Trophoblast cell (in vitro differentiated cells and primary cell): ENCODE measurements around the gene ULK4.
A peak's percentile ranks its signal among the peaks of the same experiment; 100 is the strongest.

Experiments used
- DNase-seq, 2 donors: peaks; one replicate each; pipeline ENCODE4 v3.0.0-alpha.2; 2016
- H2AFZ ChIP-seq: 2 replicates; pipeline ENCODE4 v1.6.1; 2013; ENCODE audit warnings: low read length, moderate library complexity, mild to moderate bottlenecking; ENCODE audit not compliant: insufficient read depth, poor library complexity
- H2AK5ac ChIP-seq: 2 replicates; pipeline ENCODE4 v1.6.1; 2013; ENCODE audit warnings: mild to moderate bottlenecking, low read length
- H2BK120ac ChIP-seq: 2 replicates; pipeline ENCODE4 v1.6.1; 2013; ENCODE audit warnings: low read length, mild to moderate bottlenecking, moderate library complexity; ENCODE audit not compliant: insufficient read depth, poor library complexity
- H2BK12ac ChIP-seq: 2 replicates; pipeline ENCODE4 v1.6.1; 2013; ENCODE audit warnings: mild to moderate bottlenecking, low read length, moderate library complexity
- H2BK5ac ChIP-seq: 2 replicates; pipeline ENCODE4 v1.6.1; 2013; ENCODE audit warnings: low read length, low read depth, moderate library complexity, mild to moderate bottlenecking; ENCODE audit not compliant: poor library complexity
- H3K14ac ChIP-seq: 2 replicates; pipeline ENCODE4 v1.6.1; 2013; ENCODE audit warnings: mild to moderate bottlenecking, low read length
- H3K18ac ChIP-seq: 2 replicates; pipeline ENCODE4 v1.6.1; 2013; ENCODE audit warnings: mild to moderate bottlenecking, low read length
- H3K23ac ChIP-seq: 2 replicates; pipeline ENCODE4 v1.6.1; 2013; ENCODE audit warnings: low read length
- H3K27ac ChIP-seq: 2 replicates; pipeline ENCODE4 v1.5.1; 2013; ENCODE audit warnings: low read depth, mild to moderate bottlenecking, inconsistent platforms, low read length, moderate library complexity
- H3K27me3 ChIP-seq: 2 replicates; pipeline ENCODE4 v1.6.1; 2013; ENCODE audit warnings: inconsistent platforms, mild to moderate bottlenecking, low read length, moderate library complexity; ENCODE audit not compliant: insufficient read depth
- H3K36me3 ChIP-seq, 2 experiments: 1 replicate in 1 of 2; 2 replicates in 1 of 2; pipeline ENCODE4 v1.6.1; 2013; ENCODE audit warnings: low read length in 2 of 2, mild to moderate bottlenecking in 2 of 2, moderate library complexity in 1 of 2; ENCODE audit not compliant: insufficient read depth in 2 of 2, control insufficient read depth in 1 of 2
- H3K4ac ChIP-seq: 2 replicates; pipeline ENCODE4 v1.6.1; 2013; ENCODE audit warnings: low read depth, mild to moderate bottlenecking, low read length, moderate library complexity
- H3K4me1 ChIP-seq, 2 experiments: 1 replicate in 1 of 2; 2 replicates in 1 of 2; pipeline ENCODE4 v1.6.1; 2013; ENCODE audit warnings: low read length in 2 of 2, mild to moderate bottlenecking in 2 of 2, moderate library complexity in 1 of 2; ENCODE audit not compliant: insufficient read depth in 2 of 2, control insufficient read depth in 1 of 2
- H3K4me2 ChIP-seq: 2 replicates; pipeline ENCODE4 v1.6.1; 2013; ENCODE audit warnings: inconsistent platforms, mild to moderate bottlenecking, low read length, moderate library complexity
- H3K4me3 ChIP-seq: 2 replicates; pipeline ENCODE4 v1.5.1; 2013; ENCODE audit warnings: mild to moderate bottlenecking, low read depth, low read length, inconsistent platforms
- H3K79me1 ChIP-seq: one replicate; pipeline ENCODE4 v1.6.1; 2013; ENCODE audit warnings: low read length
- H3K79me2 ChIP-seq: 2 replicates; pipeline ENCODE4 v1.6.1; 2013; ENCODE audit warnings: low read length, mild to moderate bottlenecking; ENCODE audit not compliant: control insufficient read depth, insufficient read depth, poor library complexity
- H3K9ac ChIP-seq: 2 replicates; pipeline ENCODE4 v1.6.1; 2013; ENCODE audit warnings: mild to moderate bottlenecking, low read length
- H3K9me3 ChIP-seq: 2 replicates; pipeline ENCODE4 v1.6.1; 2013; ENCODE audit warnings: low read depth, mild to moderate bottlenecking, control low read depth, inconsistent platforms, low read length; ENCODE audit not compliant: insufficient read depth
- H4K12ac ChIP-seq: 2 replicates; pipeline ENCODE4 v1.6.1; 2013; ENCODE audit warnings: low read depth, mild to moderate bottlenecking, low read length, moderate library complexity
- H4K8ac ChIP-seq: 2 replicates; pipeline ENCODE4 v1.6.1; 2013; ENCODE audit warnings: low read depth, mild to moderate bottlenecking, low read length, moderate library complexity
- H4K91ac ChIP-seq: one replicate; pipeline ENCODE4 v1.6.1; 2013; ENCODE audit warnings: low read depth, mild to moderate bottlenecking, low read length, moderate library complexity
- WGBS: extraction: QIAGEN DNeasy Blood & Tissue Kit; methylation state at CpG from one replicate; pipeline ENCODE4 v1.1.7; 2013; ENCODE audit warnings: missing lambda C conversion rate; ENCODE audit not compliant: insufficient read length, insufficient coverage; ENCODE audit errors: extremely low coverage; 5-methylcytosine and 5-hydroxymethylcytosine counted together

The ULK4 gene

GRCh38 chr3:41583014-41583413 lies 378.9 kb downstream of the ULK4 start:
- no peak overlapping the region for H2BK12ac ChIP-seq
- no peak overlapping the region for H3K4me3 ChIP-seq
- no peak overlapping the region for H4K8ac ChIP-seq
- H2BK120ac ChIP-seq, result no peak overlapping the region
- no peak overlapping the region for H3K4me2 ChIP-seq
- H3K4me1 ChIP-seq, result no peaks in the 10 kb centered on the region
- H3K9ac ChIP-seq, result no peak overlapping the region
- no peak overlapping the region for H2AFZ ChIP-seq
- H3K23ac ChIP-seq, result no peak overlapping the region
- H3K4ac ChIP-seq, result no peak overlapping the region
- no peaks in the 10 kb centered on the region for H3K27me3 ChIP-seq
- H2BK5ac ChIP-seq, result no peak overlapping the region
- no peak overlapping the region for H2AK5ac ChIP-seq
- H3K27ac ChIP-seq, result no peak overlapping the region
- WGBS, result no CpG with 5 or more reads among the region's 2 CpGs
- no peak overlapping the region for H4K12ac ChIP-seq
- no peaks in the 10 kb centered on the region for H3K79me2 ChIP-seq
- DNase-seq, result no peak
- no peak overlapping the region for H4K91ac ChIP-seq
- no peaks in the 10 kb centered on the region for H3K79me1 ChIP-seq
- no peak overlapping the region for H3K14ac ChIP-seq
- H3K18ac ChIP-seq, result no peak overlapping the region
- no peaks in the 10 kb centered on the region for H3K9me3 ChIP-seq
- H3K36me3 ChIP-seq, result no peaks in the 10 kb centered on the region

GRCh38 chr3:41581700-41582099 lies 380.2 kb downstream of the ULK4 start:
- Histone ChIP-seq H3K79me1 (no peaks in the 10 kb centered on the region), H2AK5ac (no peak overlapping the region), H3K23ac (no peak overlapping the region), H4K8ac (no peak overlapping the region), H3K27me3 (no peaks in the 10 kb centered on the region), H3K27ac (no peak overlapping the region), H4K91ac (no peak overlapping the region), H3K4me2 (no peak overlapping the region), H2BK5ac (no peak overlapping the region), H2BK120ac (no peak overlapping the region), H3K14ac (no peak overlapping the region), H3K4me1 (no peaks in the 10 kb centered on the region), H3K9me3 (no peaks in the 10 kb centered on the region), H3K9ac (no peak overlapping the region), H4K12ac (no peak overlapping the region), H3K79me2 (no peaks in the 10 kb centered on the region), H3K4ac (no peak overlapping the region), H3K4me3 (no peak overlapping the region), H2AFZ (no peak overlapping the region), H2BK12ac (no peak overlapping the region), H3K18ac (no peak overlapping the region), H3K36me3 (no peaks in the 10 kb centered on the region)
- no peak for DNase-seq
- no CpG with 5 or more reads among the region's 4 CpGs for WGBS

DNA sequence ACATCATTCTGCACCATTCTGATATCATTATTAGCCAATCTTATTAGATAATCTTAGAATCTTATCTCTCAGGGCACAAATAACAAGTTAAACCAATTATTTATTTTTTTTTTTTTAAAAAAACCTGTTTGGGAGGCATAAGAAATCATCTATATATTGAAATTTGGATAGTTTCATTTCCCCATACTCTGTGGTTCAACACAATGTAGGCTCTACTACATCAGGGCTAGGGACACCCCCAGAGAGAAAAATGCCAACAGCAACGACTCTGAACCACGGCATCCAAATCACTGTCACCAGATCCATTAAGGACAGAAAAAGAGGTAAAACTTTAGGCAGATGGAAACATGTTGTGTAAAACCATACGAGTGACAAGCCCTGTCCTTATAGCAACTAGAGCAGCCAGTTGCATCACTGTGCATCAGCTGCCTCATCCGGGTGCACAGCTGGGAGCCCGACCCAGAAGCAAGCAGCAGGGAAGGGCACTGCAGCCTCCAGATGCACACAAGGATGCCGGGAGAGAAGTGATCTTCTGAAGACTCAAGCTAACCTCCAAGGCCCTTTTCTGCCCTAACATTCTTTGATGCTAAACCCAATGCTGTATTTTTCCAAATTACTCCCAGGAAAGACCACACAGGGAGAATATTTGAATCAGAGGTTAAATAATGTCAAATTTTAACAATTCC lies 381.5 kb downstream of the ULK4 start:
- H3K9me3 ChIP-seq, result no peaks in the 10 kb centered on the region
- H3K14ac ChIP-seq, result no peak overlapping the region
- H2BK120ac ChIP-seq, result no peak overlapping the region
- DNase-seq, result no peak
- no peak overlapping the region for H2AFZ ChIP-seq
- no peak overlapping the region for H2BK5ac ChIP-seq
- no peak overlapping the region for H4K12ac ChIP-seq
- no peak overlapping the region for H3K4me3 ChIP-seq
- no peak overlapping the region for H4K91ac ChIP-seq
- H2AK5ac ChIP-seq, result no peak overlapping the region
- H3K36me3 ChIP-seq, result no peaks in the 10 kb centered on the region
- no peaks in the 10 kb centered on the region for H3K27me3 ChIP-seq
- H3K4me1 ChIP-seq, result no peaks in the 10 kb centered on the region
- no peak overlapping the region for H3K27ac ChIP-seq
- no peak overlapping the region for H2BK12ac ChIP-seq
- no peaks in the 10 kb centered on the region for H3K79me1 ChIP-seq
- no peak overlapping the region for H3K23ac ChIP-seq
- WGBS, result no CpG with 5 or more reads among the region's 6 CpGs
- H3K4ac ChIP-seq, result no peak overlapping the region
- H3K4me2 ChIP-seq, result no peak overlapping the region
- no peak overlapping the region for H3K9ac ChIP-seq
- no peak overlapping the region for H3K18ac ChIP-seq
- no peaks in the 10 kb centered on the region for H3K79me2 ChIP-seq
- H4K8ac ChIP-seq, result no peak overlapping the region

DNA sequence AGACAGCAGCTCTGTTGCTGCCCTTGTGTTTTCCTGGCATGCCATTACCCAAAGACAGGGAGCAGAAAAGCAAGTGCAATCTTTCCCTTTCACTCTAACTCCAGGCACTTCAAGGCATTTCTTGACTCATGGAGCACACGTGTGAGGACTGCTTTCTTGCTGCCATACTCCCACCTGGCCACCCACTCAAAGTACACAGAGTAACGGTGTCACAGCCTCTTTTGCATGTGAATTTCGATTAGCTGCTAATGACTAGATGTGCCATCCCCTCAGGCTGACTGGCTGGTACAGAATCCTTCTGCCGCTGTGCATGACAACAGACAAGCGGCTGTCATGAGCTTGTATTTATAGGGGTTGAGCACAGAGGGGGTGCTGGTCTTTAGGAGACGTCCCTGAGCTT lies 382.0 kb downstream of the ULK4 start:
- no peak overlapping the region for H2AK5ac ChIP-seq
- H2AFZ ChIP-seq, result no peak overlapping the region
- H3K27me3 ChIP-seq, result no peaks in the 10 kb centered on the region
- no peak overlapping the region for H3K9ac ChIP-seq
- H3K18ac ChIP-seq, result no peak overlapping the region
- H4K91ac ChIP-seq, result no peak overlapping the region
- no CpG with 5 or more reads among the region's 6 CpGs for WGBS
- H3K36me3 ChIP-seq, result no peaks in the 10 kb centered on the region
- H3K79me1 ChIP-seq, result no peaks in the 10 kb centered on the region
- no peak overlapping the region for H2BK5ac ChIP-seq
- no peak overlapping the region for H3K4ac ChIP-seq
- H2BK120ac ChIP-seq, result no peak overlapping the region
- peak overlapping the region; percentile 59 for H3K23ac ChIP-seq
- H3K9me3 ChIP-seq, result no peaks in the 10 kb centered on the region
- no peak overlapping the region for H4K8ac ChIP-seq
- no peak overlapping the region for H4K12ac ChIP-seq
- no peaks in the 10 kb centered on the region for H3K4me1 ChIP-seq
- H3K4me2 ChIP-seq, result no peak overlapping the region
- H3K14ac ChIP-seq, result no peak overlapping the region
- no peak overlapping the region for H3K27ac ChIP-seq
- H2BK12ac ChIP-seq, result no peak overlapping the region
- no peaks in the 10 kb centered on the region for H3K79me2 ChIP-seq
- no peak for DNase-seq
- peak overlapping the region; percentile 15 for H3K4me3 ChIP-seq
